Hematopoietic multipotent progenitor cell (in vitro differentiated cells): ENCODE data around the gene SLC37A3. TPM values are rescaled to one million over a fixed set of nuclear protein-coding genes. Genes with fewer than 3 reads are reported as not detected.
A peak's percentile ranks its signal among the peaks of the same experiment; 100 is the strongest.

Source experiments
- small RNA-seq: library from RNA; depleted of rRNA; stranded (forward); fragments of <200 nt; gene quantifications from one replicate; pipeline ENCODE3, GENCODE V24; 2012
- total RNA-seq: library from RNA; depleted of rRNA; stranded (reverse); fragments of >200 nt; gene quantifications from one replicate; pipeline ENCODE4 v1.2.3, GENCODE V29; 2012

SLC37A3 gene
- total RNA-seq, 1 donor, result 26.1 TPM

Small RNAs within 50 kb of the gene (small RNA-seq; reads per million reads assigned to genes)
- not detected for gene RNA5SP247
- 28.5 reads per million, percentile 95 among the genes with 10 or more reads in this experiment for gene RNA5SP248

Other genes with a start within 250 kb of the SLC37A3 start
- gene KDM7A, start 221.5 kb downstream of the SLC37A3 start, total RNA-seq, result 3.2 TPM
- 3.2 TPM for gene RAB19, start 5.5 kb upstream of the SLC37A3 start, total RNA-seq
- gene MKRN1, start 81.0 kb upstream of the SLC37A3 start, total RNA-seq, result 66.2 TPM
- not detected for gene DENND2A, start 242.3 kb upstream of the SLC37A3 start, total RNA-seq